A673 (cell line): ENCODE data around the gene SPATA3.

Source experiments
- CTCF ChIP-seq: fragments of 300-800, 200-600 bp; sonication (generic); conservative IDR thresholded peaks from 2 replicates; pipeline ENCODE4 v1.5.1; 2017; ENCODE audit warnings: low read depth, mild to moderate bottlenecking, antibody characterized with exemption, low read length, moderate library complexity, mixed read lengths
- EZH2 ChIP-seq: fragments of 200-600 bp; sonication (generic); IDR thresholded peaks from 2 replicates; pipeline ENCODE4 v1.6.1; 2017; ENCODE audit warnings: borderline replicate concordance, low read depth, mild to moderate bottlenecking, mixed read lengths, antibody characterized with exemption, low read length; ENCODE audit not compliant: poor library complexity, severe bottlenecking

GRCh38 chr2:231002641-231003040, 6.7 kb downstream of the SPATA3 start:
- TF ChIP-seq CTCF (no peak), EZH2 (no peak)
